ENCODE measurements around the gene RFLNA.

GRCh38 chr12:124278389-124279101 is 16.3 kb upstream of the RFLNA start:
- TF ChIP-seq RFX5 (IDR thresholded peaks at IDR 0.05; ENCODE audit: low read depth, low read length) (no peak), POLR2A (IDR thresholded peaks at IDR 0.05; ENCODE audit: low read depth, low read length) (no peak), RAD21 (IDR thresholded peaks at IDR 0.05; ENCODE audit: low read length) (no peak), CTCF (conservative IDR thresholded peaks at IDR 0.05; ENCODE audit: low read depth, low read length) (no peak), MAZ (IDR thresholded peaks at IDR 0.05; ENCODE audit: borderline replicate concordance, low read depth, low read length) (no peak), CHD1 (IDR thresholded peaks at IDR 0.05; ENCODE audit: low read depth, low read length) (no peak), CEBPB (IDR thresholded peaks at IDR 0.05; ENCODE audit: low read depth, low read length) (no peak), SMC3 (IDR thresholded peaks at IDR 0.05; ENCODE audit: low read depth, low read length) (no peak), MAFK (IDR thresholded peaks at IDR 0.05; ENCODE audit: low read depth, low read length) (no peak)
- TF ChIP-seq, protein P1, sequence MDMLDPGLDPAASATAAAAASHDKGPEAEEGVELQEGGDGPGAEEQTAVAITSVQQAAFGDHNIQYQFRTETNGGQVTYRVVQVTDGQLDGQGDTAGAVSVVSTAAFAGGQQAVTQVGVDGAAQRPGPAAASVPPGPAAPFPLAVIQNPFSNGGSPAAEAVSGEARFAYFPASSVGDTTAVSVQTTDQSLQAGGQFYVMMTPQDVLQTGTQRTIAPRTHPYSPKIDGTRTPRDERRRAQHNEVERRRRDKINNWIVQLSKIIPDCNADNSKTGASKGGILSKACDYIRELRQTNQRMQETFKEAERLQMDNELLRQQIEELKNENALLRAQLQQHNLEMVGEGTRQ (IDR thresholded peaks at IDR 0.05; ENCODE audit: low read depth, low read length), result no peak

All from IMR-90 (cell line).